Right atrium auricular region (tissue), 2 donors: Measurements from ENCODE around the gene PCDH9. TPM values are rescaled to one million over a fixed set of nuclear protein-coding genes. Genes with fewer than 3 reads are reported as not detected.

Source experiments
- DNase-seq: peaks from one replicate; pipeline ENCODE4 v3.0.0-alpha.2; 2019; ENCODE audit warnings: low spot score
- H3K27ac ChIP-seq, 2 donors: fragments of 200-600 bp; sonication (generic); 1 replicate in 1 of 2; 2 replicates in 1 of 2; pipeline ENCODE4 v1.5.1; 2016 to 2019
- H3K27me3 ChIP-seq, 2 donors: fragments of 200-600 bp; sonication (generic); one replicate each; pipeline versions ENCODE4 v1.5.1 to v1.6.0; 2017 to 2019
- H3K36me3 ChIP-seq: fragments of 200-600 bp; sonication (generic); one replicate; pipeline ENCODE4 v1.5.1; 2016
- H3K4me1 ChIP-seq, 2 donors: fragments of 200-600 bp; sonication (generic); one replicate each; pipeline versions ENCODE4 v1.5.1 to v1.6.0; 2017 to 2019
- H3K4me3 ChIP-seq, 2 donors: fragments of 200-600 bp; sonication (generic); 1 replicate in 1 of 2; 2 replicates in 1 of 2; pipeline ENCODE4 v1.5.1; 2017 to 2019; ENCODE audit warnings: mild to moderate bottlenecking in 1 of 2, moderate library complexity in 1 of 2
- H3K9me3 ChIP-seq, 2 donors: fragments of 200-600 bp; sonication (generic); one replicate each; pipeline ENCODE4 v1.5.1; 2019
- CTCF ChIP-seq, 2 donors: fragments of 200-600 bp; sonication (generic); IDR thresholded peaks; one replicate each; pipeline ENCODE4 v1.5.1; 2019; ENCODE audit warnings: antibody characterized with exemption in 2 of 2
- total RNA-seq, 2 donors: library from RNA; depleted of rRNA; stranded (reverse); fragments of >200 nt; gene quantifications; one replicate each; pipeline ENCODE4 v1.1.0, GENCODE V29; 2016

Gene PCDH9
- total RNA-seq, 2 donors from 2014 or later: 19.4 to 28.7 TPM

- no peaks in the 10 kb centered on the region for H3K36me3 ChIP-seq
- no peak for TF ChIP-seq CTCF (IDR thresholded peaks at IDR 0.05)
These were observed 805.7 kb downstream of the PCDH9 start for GRCh38 chr13:66424422-66424821.

GRCh38 chr13:66415444-66415843, 814.7 kb downstream of the PCDH9 start:
- TF ChIP-seq CTCF (IDR thresholded peaks at IDR 0.05): no peak
- Histone ChIP-seq H3K4me1 (no peaks in the 10 kb centered on the region), H3K9me3 (no peaks in the 10 kb centered on the region), H3K36me3 (no peaks in the 10 kb centered on the region), H3K27ac (no peak overlapping the region), H3K27me3 (no peaks in the 10 kb centered on the region), H3K4me3 (no peak overlapping the region)
- no peak for DNase-seq

More at GRCh38 chr13:66424422-66424821, 805.7 kb downstream of the PCDH9 start:
- Histone ChIP-seq H3K27ac (no peak overlapping the region), H3K4me3 (no peak overlapping the region), H3K4me1 (no peaks in the 10 kb centered on the region), H3K9me3 (no peaks in the 10 kb centered on the region), H3K27me3 (no peaks in the 10 kb centered on the region)
- no peak for DNase-seq

- Histone ChIP-seq H3K9me3 (no peaks in the 10 kb centered on the region), H3K4me1 (no peaks in the 10 kb centered on the region), H3K36me3 (no peaks in the 10 kb centered on the region), H3K4me3 (no peak overlapping the region), H3K27ac (no peak overlapping the region), H3K27me3 (no peaks in the 10 kb centered on the region)
- no peak for DNase-seq
- TF ChIP-seq CTCF (IDR thresholded peaks at IDR 0.05): no peak
These were observed 815.9 kb downstream of the PCDH9 start for GRCh38 chr13:66414066-66414800.

- Histone ChIP-seq H3K27me3 (no peaks in the 10 kb centered on the region), H3K4me1 (peaks cover 0 to 6% of the 10 kb centered on the region in 2 donors), H3K27ac (no peak overlapping the region), H3K4me3 (no peak overlapping the region), H3K36me3 (no peaks in the 10 kb centered on the region), H3K9me3 (no peaks in the 10 kb centered on the region)
- TF ChIP-seq CTCF (IDR thresholded peaks at IDR 0.05): no peak
- DNase-seq: no peak
These were observed 819.8 kb downstream of the PCDH9 start for GRCh38 chr13:66410314-66410713.

- DNase-seq: no peak
- no peak overlapping the region for H3K4me3 ChIP-seq
- H3K9me3 ChIP-seq: no peaks in the 10 kb centered on the region
- no peaks in the 10 kb centered on the region for H3K36me3 ChIP-seq
- TF ChIP-seq CTCF (IDR thresholded peaks at IDR 0.05): no peak
- H3K4me1 ChIP-seq: peaks cover 0 to 6% of the 10 kb centered on the region in 2 donors
- no peak overlapping the region for H3K27ac ChIP-seq
- no peaks in the 10 kb centered on the region for H3K27me3 ChIP-seq
These were observed 820.6 kb downstream of the PCDH9 start for GRCh38 chr13:66409542-66409941.

GRCh38 chr13:66407128-66407527, 823.0 kb downstream of the PCDH9 start:
- TF ChIP-seq CTCF (IDR thresholded peaks at IDR 0.05): no peak
- H3K27ac ChIP-seq: no peak overlapping the region

More at GRCh38 chr13:66407128-66407527, 823.0 kb downstream of the PCDH9 start:
- peaks cover 0 to 6% of the 10 kb centered on the region in 2 donors for H3K4me1 ChIP-seq
- H3K4me3 ChIP-seq: no peak overlapping the region
- no peaks in the 10 kb centered on the region for H3K36me3 ChIP-seq
- H3K9me3 ChIP-seq: no peaks in the 10 kb centered on the region
- no peaks in the 10 kb centered on the region for H3K27me3 ChIP-seq
- DNase-seq: no peak
